Lower lobe of right lung (tissue), 2 donors: ENCODE measurements around the gene HCN2. TPM values are rescaled to one million over a fixed set of nuclear protein-coding genes. Genes with fewer than 3 reads are reported as not detected.

ENCODE experiments used
- ATAC-seq, 2 donors: fragments of 200-7000 bp; cut with Tn5 transposase; one replicate each; pipeline ENCODE4 v1.9.1; 2020 to 2022; ENCODE audit warnings: mild to moderate bottlenecking in 2 of 2, moderate library complexity in 2 of 2
- DNase-seq: peaks from one replicate; pipeline ENCODE4 v3.0.0-alpha.2; 2020
- H3K27ac ChIP-seq: fragments of 200-600 bp; one replicate; pipeline ENCODE4 v1.8.0; 2022
- H3K27me3 ChIP-seq: fragments of 200-600 bp; one replicate; pipeline ENCODE4 v1.8.0; 2022; ENCODE audit warnings: low read depth
- H3K36me3 ChIP-seq: fragments of 200-600 bp; one replicate; pipeline ENCODE4 v1.8.0; 2022; ENCODE audit warnings: mild to moderate bottlenecking
- H3K4me1 ChIP-seq: fragments of 200-600 bp; one replicate; pipeline ENCODE4 v1.8.0; 2022
- H3K4me3 ChIP-seq: fragments of 200-600 bp; one replicate; pipeline ENCODE4 v1.8.0; 2022; ENCODE audit warnings: mild to moderate bottlenecking
- H3K9me3 ChIP-seq: fragments of 200-600 bp; one replicate; pipeline ENCODE4 v1.8.0; 2022
- intact Hi-C: fragments of 100-400 bp; cut with DNase I; formaldehyde crosslinking; loops from one replicate; pipeline ENCODE4 v1.11.0; 2022
- total RNA-seq: library from RNA; stranded (reverse); fragmentation: NEBNext Ultra II Directional; extraction: Animal tissue kit (Norgen Biotek cat#: 25700); gene quantifications from one replicate; pipeline ENCODE4 v1.2.1, GENCODE V29; 2021
- TF ChIP-seq, protein P1 (sequence below): fragments of 200-600 bp; IDR thresholded peaks from one replicate; pipeline ENCODE4 v1.8.0; 2022; ENCODE audit warnings: antibody characterized with exemption, mild to moderate bottlenecking
- donor health status: DM: no; HTN: yes; CAD: no; lungs with severe emphysema.

The HCN2 gene
- total RNA-seq, 1 donor from 2014 or later, result 0.24 TPM

DNA sequence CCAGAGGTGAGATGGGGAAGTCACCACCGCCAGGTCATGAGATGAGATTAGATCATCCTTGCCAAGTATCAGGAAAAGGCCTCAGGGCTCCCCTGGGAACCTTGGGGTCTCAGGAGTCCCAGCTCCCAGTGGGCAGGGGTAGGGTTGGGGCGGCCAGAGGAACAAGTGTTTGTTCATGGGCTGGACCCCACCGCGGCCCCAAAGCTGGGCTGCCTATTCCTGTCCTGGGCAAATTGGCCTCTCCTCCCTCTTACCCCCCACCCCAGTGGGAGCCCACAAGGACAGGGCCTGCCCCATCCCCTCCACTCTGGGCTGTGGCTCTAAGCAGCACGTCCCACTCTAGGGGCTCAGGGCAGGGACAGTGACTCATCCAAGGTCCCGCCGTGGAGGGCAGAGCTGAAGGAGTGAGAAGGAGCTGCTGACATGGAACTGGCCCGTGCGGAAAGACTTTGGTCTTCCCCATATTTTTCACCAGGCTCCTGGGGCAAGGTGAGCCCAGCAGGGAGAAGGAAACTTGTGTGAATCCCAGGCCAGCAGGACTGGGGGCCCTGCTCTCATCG lies 4.0 kb upstream of the HCN2 start:
- Histone ChIP-seq H3K9me3 (no peaks in the 10 kb centered on the region), H3K36me3 (peaks cover 29% of the 10 kb centered on the region), H3K4me1 (peaks cover 22% of the 10 kb centered on the region), H3K27me3 (peaks cover 43% of the 10 kb centered on the region), H3K27ac (no peak overlapping the region), H3K4me3 (no peak overlapping the region)
- intact Hi-C loops, result no loop called here
- DNase-seq (no peak), ATAC-seq (no peak)
- TF ChIP-seq, protein P1, sequence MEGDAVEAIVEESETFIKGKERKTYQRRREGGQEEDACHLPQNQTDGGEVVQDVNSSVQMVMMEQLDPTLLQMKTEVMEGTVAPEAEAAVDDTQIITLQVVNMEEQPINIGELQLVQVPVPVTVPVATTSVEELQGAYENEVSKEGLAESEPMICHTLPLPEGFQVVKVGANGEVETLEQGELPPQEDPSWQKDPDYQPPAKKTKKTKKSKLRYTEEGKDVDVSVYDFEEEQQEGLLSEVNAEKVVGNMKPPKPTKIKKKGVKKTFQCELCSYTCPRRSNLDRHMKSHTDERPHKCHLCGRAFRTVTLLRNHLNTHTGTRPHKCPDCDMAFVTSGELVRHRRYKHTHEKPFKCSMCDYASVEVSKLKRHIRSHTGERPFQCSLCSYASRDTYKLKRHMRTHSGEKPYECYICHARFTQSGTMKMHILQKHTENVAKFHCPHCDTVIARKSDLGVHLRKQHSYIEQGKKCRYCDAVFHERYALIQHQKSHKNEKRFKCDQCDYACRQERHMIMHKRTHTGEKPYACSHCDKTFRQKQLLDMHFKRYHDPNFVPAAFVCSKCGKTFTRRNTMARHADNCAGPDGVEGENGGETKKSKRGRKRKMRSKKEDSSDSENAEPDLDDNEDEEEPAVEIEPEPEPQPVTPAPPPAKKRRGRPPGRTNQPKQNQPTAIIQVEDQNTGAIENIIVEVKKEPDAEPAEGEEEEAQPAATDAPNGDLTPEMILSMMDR, result no peak

DNA sequence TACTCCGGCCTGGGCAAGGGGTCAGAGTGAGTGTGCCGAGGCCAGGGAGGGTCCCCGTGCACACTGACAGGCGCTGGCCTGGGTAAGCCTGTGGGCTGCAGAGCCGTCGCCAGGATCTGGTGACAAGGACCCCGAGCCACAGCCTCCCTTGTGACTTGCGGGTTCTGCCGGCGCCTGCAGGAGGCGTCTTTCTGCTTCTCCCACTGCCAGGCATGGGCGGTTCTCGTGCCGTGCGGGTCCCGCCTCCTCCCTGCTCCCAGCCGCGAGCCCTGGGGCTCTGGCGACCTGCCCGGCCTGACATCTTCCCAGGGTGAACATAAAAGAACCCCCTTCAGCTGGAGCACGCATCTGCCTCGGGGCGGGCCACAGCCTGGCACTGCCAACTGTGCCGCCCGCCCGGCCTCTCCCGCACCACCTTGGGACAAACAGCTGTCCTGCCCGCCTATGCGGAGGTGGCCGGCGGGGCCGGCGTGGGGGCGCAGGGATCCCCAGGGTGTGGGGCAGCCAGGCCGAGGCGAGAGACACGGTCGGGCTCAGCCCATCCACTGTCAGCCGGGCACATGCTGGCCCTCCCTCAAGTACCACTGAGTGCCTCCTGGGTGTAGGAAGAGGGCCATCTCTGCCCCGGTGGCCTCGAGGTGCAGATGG lies 1.5 kb upstream of the HCN2 start:
- TF ChIP-seq, protein P1, result peak; percentile 43
- Histone ChIP-seq H3K36me3 (peaks cover 3% of the 10 kb centered on the region), H3K27ac (no peak overlapping the region), H3K9me3 (no peaks in the 10 kb centered on the region), H3K4me1 (peaks cover 22% of the 10 kb centered on the region), H3K27me3 (peaks cover 68% of the 10 kb centered on the region), H3K4me3 (no peak overlapping the region)
- intact Hi-C loops, result no loop called here
- DNase-seq, result peak; percentile 69
- peak; percentile 7 to 27 for ATAC-seq

DNA sequence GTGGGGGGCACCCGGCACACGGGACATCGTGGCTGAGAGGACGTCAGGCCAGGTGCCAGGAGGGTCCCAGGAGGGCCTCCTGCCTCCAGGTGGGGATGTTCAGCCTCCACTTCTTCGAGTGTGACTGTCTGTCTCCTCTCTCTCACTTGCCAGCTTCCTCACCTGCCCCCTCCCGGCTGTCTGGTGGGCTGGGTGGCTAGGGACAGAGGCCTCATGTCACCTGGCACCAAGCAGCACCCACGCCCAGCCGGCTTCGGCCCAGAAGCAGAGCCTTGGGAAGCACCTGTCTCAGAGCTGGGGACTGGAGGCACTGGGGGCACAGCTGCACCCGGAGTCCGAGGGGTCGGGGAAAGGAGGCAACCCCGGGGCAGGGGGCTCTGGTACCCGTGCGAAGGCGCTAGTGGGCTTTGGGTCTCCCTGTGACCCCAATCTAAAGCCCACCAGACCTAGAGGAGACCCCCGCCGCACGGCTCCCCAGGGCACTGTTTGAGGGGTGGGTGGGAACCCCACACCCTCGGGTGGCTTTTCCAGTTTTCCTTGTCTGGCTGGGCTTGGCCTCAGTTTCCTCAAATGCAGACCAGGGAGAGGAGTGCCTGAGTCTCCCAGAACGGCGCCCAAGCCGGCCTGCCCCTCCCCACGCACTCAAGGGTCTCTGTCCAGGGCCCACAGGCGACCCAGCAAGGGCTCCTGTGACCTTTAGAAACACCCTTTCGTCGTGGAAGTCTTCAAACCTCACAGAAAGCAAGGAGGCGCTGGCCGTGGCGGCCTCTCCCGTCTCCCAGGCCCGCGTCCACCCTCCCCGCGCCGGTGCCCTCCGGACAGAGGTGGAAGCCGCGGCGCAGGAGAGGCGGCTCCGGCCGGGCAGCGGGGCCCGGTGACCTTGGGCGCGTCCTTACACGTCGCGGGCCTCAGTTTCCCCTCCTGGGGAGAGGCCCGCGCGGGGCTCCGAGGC lies 664 bp upstream of the HCN2 start:
- Histone ChIP-seq H3K27me3 (peaks cover 68% of the 10 kb centered on the region), H3K36me3 (no peaks in the 10 kb centered on the region), H3K9me3 (no peaks in the 10 kb centered on the region), H3K4me1 (peaks cover 22% of the 10 kb centered on the region), H3K27ac (no peak overlapping the region), H3K4me3 (no peak overlapping the region)
- intact Hi-C loops, result no loop called here
- no peak for ATAC-seq
- no peak for DNase-seq
- TF ChIP-seq, protein P1, result no peak

DNA sequence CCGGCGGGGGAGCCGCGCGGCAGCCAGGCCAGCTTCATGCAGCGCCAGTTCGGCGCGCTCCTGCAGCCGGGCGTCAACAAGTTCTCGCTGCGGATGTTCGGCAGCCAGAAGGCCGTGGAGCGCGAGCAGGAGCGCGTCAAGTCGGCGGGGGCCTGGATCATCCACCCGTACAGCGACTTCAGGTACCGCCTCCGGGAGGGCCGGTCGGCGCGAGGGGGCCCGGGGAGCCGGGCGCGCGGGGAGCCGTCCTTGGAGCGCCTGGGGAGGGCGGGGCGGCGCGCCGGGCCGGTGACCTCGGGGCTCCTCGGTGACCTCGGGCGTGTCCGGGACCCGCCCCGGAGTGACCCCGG lies 690 bp downstream of the HCN2 start:
- ATAC-seq, result no peak
- Histone ChIP-seq H3K27me3 (peaks cover 59% of the 10 kb centered on the region), H3K27ac (no peak overlapping the region), H3K9me3 (no peaks in the 10 kb centered on the region), H3K4me1 (peaks cover 16% of the 10 kb centered on the region), H3K36me3 (no peaks in the 10 kb centered on the region), H3K4me3 (no peak overlapping the region)
- DNase-seq, result no peak
- intact Hi-C loops, result no loop called here
- TF ChIP-seq, protein P1, result no peak

DNA sequence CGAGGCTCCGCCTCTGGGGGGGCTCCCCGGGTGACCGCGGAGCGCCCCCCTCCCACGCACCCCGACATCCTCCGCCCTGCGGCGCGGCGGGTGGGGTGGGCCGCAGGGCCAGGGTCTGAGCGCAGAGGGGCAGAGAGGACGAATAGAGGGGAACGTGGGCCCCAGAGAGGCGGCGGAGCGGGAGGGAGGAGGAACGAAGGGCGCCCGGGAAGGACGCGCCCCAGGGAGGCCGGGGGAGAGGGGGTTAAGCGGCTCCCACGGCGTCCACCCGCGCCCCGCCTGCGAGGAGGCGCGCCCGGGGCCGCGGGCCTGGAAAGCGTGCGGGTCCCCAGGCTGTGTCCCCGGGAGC lies 1.0 kb downstream of the HCN2 start:
- no peak for ATAC-seq
- Histone ChIP-seq H3K4me3 (no peak overlapping the region), H3K27me3 (peaks cover 57% of the 10 kb centered on the region)

More for the DNA sequence above, 1.0 kb downstream of the HCN2 start:
- TF ChIP-seq, protein P1, result no peak
- intact Hi-C loops, result no loop called here
- no peak overlapping the region for H3K27ac ChIP-seq
- H3K36me3 ChIP-seq, result no peaks in the 10 kb centered on the region
- no peaks in the 10 kb centered on the region for H3K9me3 ChIP-seq
- peaks cover 16% of the 10 kb centered on the region for H3K4me1 ChIP-seq
- no peak for DNase-seq
